Esophagus muscularis mucosa (tissue), 4 donors: ENCODE results near the gene OGDH. TPM values are rescaled to one million over a fixed set of nuclear protein-coding genes. Genes with fewer than 3 reads are reported as not detected.
"Not testable (repeated sequence)": the region's sequence is repeated elsewhere in the genome, so short reads cannot be mapped to it uniquely, and the experiment has no call there.

Source experiments
- DNase-seq: peaks from one replicate; pipeline ENCODE4 v3.0.0-alpha.2; 2017; ENCODE audit errors: extremely low spot score
- H3K27ac ChIP-seq, 4 donors: fragments of 200-600 bp; sonication (generic); replicated peaks in 1 of 4; 1 replicate in 3 of 4; 2 replicates in 1 of 4; pipeline ENCODE4 v1.5.1; 2016 to 2019; ENCODE audit warnings: mild to moderate bottlenecking in 1 of 4
- H3K27me3 ChIP-seq, 4 donors: fragments of 200-600 bp; sonication (generic); one replicate each; pipeline versions ENCODE4 v1.5.1 to v1.6.0; 2016 to 2019
- H3K36me3 ChIP-seq, 4 donors: fragments of 200-600 bp; sonication (generic); one replicate each; pipeline ENCODE4 v1.5.1; 2016 to 2019
- H3K4me1 ChIP-seq, 4 donors: fragments of 200-600 bp; sonication (generic); one replicate each; pipeline ENCODE4 v1.5.1; 2016 to 2019
- H3K4me3 ChIP-seq, 4 donors: fragments of 200-600 bp; sonication (generic); 1 replicate in 2 of 4; 2 replicates in 2 of 4; pipeline ENCODE4 v1.5.1; 2016 to 2019; ENCODE audit warnings: mild to moderate bottlenecking in 4 of 4, moderate library complexity in 1 of 4
- H3K9me3 ChIP-seq, 4 donors: fragments of 200-600 bp; sonication (generic); 1 replicate in 3 of 4; 2 replicates in 1 of 4; pipeline ENCODE4 v1.5.1; 2016 to 2019
- EP300 ChIP-seq: sonication (generic); formaldehyde crosslinking; IDR thresholded peaks from one replicate; pipeline ENCODE4 v1.6.1; 2017; ENCODE audit warnings: antibody characterized with exemption
- POLR2A ChIP-seq: fragments of 450-650 bp; IDR thresholded peaks from one replicate; pipeline ENCODE4 v1.6.1; 2017; ENCODE audit warnings: antibody characterized with exemption, moderate library complexity, mild to moderate bottlenecking, low read depth
- POLR2AphosphoS5 ChIP-seq, 2 donors: sonication (generic); formaldehyde crosslinking; IDR thresholded peaks; one replicate each; pipeline ENCODE4 v1.6.1; 2017; ENCODE audit warnings: antibody characterized with exemption in 2 of 2
- WGBS: methylation state at CpG from one replicate; pipeline ENCODE4 v1.1.5; 2018; 5-methylcytosine and 5-hydroxymethylcytosine counted together
- intact Hi-C: fragments of 100-400 bp; cut with DNase I; formaldehyde crosslinking; loops from one replicate; pipeline ENCODE4 v1.15.1; 2023
- total RNA-seq, 4 donors: library from RNA; depleted of rRNA; stranded (reverse); fragments of >200 nt; gene quantifications; one replicate each; pipeline versions ENCODE4 v1.1.0 to v1.2.1, GENCODE V29; 2016
- TF ChIP-seq, protein P1 (sequence below), 3 experiments: fragments of 200-600 bp in 2 of 3; fragments of 450-650 bp in 1 of 3; sonication (generic) in 2 of 3; IDR thresholded peaks; one replicate each; pipeline ENCODE4 v1.5.1; 2017 to 2019; ENCODE audit warnings: antibody characterized with exemption in 3 of 3, mild to moderate bottlenecking in 2 of 3, moderate library complexity in 1 of 3

The OGDH gene
- total RNA-seq, 4 donors from 2014 or later: 135 to 184 (median 145) TPM

DNA sequence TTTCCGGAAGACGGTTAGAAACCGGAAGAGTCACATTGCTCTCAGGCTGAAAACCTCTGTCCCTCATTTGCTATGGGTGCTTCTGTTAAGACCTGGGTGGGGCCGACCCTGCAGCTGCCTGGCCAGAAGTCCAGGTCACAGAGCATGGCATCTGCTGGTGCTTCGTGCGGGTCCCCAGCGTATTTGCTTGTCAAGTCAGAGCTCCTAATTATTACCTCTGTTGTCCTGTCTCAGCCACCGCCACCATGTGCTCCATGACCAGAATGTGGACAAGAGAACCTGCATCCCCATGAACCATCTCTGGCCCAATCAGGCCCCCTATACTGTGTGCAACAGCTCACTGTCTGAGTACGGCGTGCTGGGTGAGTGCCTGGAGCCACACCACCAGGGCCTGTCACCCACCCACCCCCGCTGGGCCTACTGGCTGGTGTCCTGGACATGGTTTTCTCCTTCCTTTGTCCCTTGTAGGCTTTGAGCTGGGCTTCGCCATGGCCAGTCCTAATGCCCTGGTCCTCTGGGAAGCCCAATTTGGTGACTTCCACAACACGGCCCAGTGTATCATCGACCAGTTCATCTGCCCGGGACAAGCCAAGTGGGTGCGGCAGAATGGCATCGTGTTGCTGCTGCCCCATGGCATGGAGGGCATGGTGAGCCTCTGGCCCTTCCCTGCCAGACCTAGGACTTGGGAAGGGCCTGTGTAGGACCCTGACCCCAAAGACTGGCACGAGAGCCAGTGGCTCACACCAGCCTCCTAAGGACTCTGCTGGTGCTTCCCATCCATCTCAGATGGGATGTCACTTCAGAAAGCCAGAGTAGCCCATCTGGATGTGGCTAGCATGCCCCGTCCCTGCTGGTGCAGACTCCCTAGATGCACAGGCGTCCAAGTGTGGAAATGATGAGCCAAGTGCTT is 91.0 kb downstream of the OGDH start:
- no peak overlapping the region for H3K27ac ChIP-seq
- DNase-seq: no peak
- no peak overlapping the region for H3K4me3 ChIP-seq
- WGBS: 97% methylated on average over 20 of the region's 20 CpGs
- H3K27me3 ChIP-seq: no peaks in the 10 kb centered on the region
- H3K9me3 ChIP-seq: no peaks in the 10 kb centered on the region
- no peaks in the 10 kb centered on the region for H3K4me1 ChIP-seq
- intact Hi-C loops: no loop called here
- peaks cover 67 to 100% (median 94%) of the 10 kb centered on the region in 4 donors for H3K36me3 ChIP-seq
- TF ChIP-seq POLR2AphosphoS5 (IDR thresholded peaks at IDR 0.05) (no peak), POLR2A (no peak), EP300 (no peak)
- TF ChIP-seq, protein P1, sequence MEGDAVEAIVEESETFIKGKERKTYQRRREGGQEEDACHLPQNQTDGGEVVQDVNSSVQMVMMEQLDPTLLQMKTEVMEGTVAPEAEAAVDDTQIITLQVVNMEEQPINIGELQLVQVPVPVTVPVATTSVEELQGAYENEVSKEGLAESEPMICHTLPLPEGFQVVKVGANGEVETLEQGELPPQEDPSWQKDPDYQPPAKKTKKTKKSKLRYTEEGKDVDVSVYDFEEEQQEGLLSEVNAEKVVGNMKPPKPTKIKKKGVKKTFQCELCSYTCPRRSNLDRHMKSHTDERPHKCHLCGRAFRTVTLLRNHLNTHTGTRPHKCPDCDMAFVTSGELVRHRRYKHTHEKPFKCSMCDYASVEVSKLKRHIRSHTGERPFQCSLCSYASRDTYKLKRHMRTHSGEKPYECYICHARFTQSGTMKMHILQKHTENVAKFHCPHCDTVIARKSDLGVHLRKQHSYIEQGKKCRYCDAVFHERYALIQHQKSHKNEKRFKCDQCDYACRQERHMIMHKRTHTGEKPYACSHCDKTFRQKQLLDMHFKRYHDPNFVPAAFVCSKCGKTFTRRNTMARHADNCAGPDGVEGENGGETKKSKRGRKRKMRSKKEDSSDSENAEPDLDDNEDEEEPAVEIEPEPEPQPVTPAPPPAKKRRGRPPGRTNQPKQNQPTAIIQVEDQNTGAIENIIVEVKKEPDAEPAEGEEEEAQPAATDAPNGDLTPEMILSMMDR (IDR thresholded peaks at IDR 0.05): no peak

DNA sequence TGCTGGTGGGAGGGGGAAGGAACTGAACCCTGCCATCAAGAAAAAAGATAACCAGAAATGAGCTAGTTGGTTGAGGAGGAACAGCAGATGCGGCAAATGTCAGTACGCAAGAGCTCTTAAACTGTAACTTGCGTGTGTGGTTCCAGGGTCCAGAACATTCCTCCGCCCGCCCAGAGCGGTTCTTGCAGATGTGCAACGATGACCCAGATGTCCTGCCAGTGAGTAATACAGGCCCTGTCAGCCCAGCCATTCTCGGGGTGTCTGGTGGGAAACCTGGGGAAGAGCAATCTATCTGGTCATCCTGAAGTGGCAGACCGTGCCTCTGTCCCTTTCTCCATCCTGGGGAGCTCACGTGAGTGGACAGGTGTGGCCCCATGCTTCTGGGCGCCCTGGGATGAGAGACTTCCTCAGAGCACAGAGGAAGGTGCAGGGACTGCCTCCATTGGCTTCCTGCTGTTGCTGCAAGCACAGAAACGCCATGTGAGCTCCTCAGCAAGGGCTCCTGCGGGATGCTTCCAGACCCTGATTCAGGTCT is 91.7 kb downstream of the OGDH start:
- no peak for DNase-seq
- 94% methylated on average over 10 of the region's 13 CpGs for WGBS
- intact Hi-C loops: no loop called here
- Histone ChIP-seq H3K4me3 (no peak overlapping the region), H3K4me1 (no peaks in the 10 kb centered on the region), H3K9me3 (no peaks in the 10 kb centered on the region), H3K27ac (no peak overlapping the region), H3K27me3 (no peaks in the 10 kb centered on the region), H3K36me3 (peaks cover 68 to 100% (median 94%) of the 10 kb centered on the region in 4 donors)
- TF ChIP-seq EP300: no peak
- TF ChIP-seq POLR2A: no peak
- TF ChIP-seq, protein P1 (IDR thresholded peaks at IDR 0.05): no peak
- no peak for TF ChIP-seq POLR2AphosphoS5 (IDR thresholded peaks at IDR 0.05)

DNA sequence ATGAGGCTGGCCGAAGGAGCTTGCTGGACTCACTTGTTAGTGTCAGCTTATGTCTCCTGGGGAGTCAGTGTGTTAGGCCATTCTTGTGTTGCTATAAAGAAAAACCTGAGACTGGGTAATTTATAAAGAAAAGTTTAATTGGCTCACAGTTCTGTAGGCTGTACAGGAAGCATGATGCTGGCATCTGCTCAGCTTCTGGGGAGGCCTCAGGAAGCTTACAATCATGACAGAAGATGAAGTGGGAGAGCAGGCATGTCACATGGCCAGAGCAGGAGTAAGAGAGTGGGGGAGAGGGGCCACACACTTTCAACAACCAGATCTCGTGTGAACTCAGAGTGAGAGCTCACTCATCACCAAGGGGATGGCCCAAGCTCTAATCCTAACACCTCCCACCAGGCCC is 93.2 kb downstream of the OGDH start:
- H3K9me3 ChIP-seq, H3K4me1 ChIP-seq, DNase-seq, H3K27me3 ChIP-seq, intact Hi-C loops, H3K27ac ChIP-seq, H3K4me3 ChIP-seq: not testable (repeated sequence)
- peaks cover 61 to 100% (median 90%) of the 10 kb centered on the region in 4 donors for H3K36me3 ChIP-seq
- WGBS: 100% methylated on average over 2 of the region's 2 CpGs

DNA sequence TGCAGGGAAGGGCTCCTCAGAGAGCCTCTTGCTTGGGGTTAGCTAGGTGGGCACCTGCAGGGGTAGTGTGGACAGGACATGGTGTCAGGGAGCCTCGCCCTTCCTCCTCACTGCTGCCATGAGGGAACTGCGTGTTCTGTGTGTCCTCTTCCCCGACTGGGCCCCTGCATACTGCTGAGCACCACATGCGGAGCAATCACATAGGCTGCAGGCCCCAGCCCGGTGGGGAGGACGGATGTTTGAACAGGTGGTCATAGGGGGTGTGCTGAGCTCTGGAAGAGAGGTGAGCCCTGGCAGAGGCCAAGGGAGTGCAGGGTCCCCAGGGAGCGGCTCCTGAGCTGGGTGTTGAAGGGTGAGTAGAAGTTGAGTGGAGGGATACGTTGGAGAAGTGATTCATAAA is 93.9 kb downstream of the OGDH start:
- Histone ChIP-seq H3K4me1 (no peaks in the 10 kb centered on the region), H3K9me3 (no peaks in the 10 kb centered on the region), H3K27me3 (no peaks in the 10 kb centered on the region), H3K4me3 (no peak overlapping the region), H3K27ac (no peak overlapping the region), H3K36me3 (peaks cover 61 to 95% (median 84%) of the 10 kb centered on the region in 4 donors)
- 90% methylated on average over 8 of the region's 8 CpGs for WGBS
- intact Hi-C loops: no loop called here
- TF ChIP-seq, protein P1 (IDR thresholded peaks at IDR 0.05): no peak
- TF ChIP-seq POLR2A (no peak), EP300 (no peak), POLR2AphosphoS5 (IDR thresholded peaks at IDR 0.05) (no peak)
- DNase-seq: no peak

DNA sequence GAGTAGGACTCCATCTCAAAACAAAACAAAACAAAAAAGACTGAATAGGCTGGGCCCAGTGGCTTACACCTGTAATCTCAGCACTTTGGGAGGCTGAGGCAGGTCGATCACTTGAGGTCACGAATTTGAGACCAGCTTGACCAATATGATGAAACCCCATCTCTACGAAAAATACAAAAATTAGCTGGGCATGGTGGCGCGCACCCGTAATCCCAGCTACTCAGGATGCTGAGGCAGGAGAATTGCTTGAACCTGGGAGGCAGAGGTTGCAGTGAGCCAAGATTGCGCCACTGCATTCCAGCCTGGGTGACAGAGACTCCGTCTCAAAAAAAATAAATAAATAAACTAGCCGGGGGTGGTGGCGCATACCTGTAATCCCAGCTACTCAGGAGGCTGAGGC is 97.0 kb downstream of the OGDH start:
- peaks cover 48 to 83% (median 72%) of the 10 kb centered on the region in 4 donors for H3K36me3 ChIP-seq
- WGBS: 94% methylated on average over 10 of the region's 10 CpGs
- H3K27ac ChIP-seq, intact Hi-C loops, H3K9me3 ChIP-seq, DNase-seq, H3K27me3 ChIP-seq, H3K4me3 ChIP-seq, H3K4me1 ChIP-seq: not testable (repeated sequence)
